GM19397 (cell line): ENCODE measurements around the gene HTT.
"Not testable (repeated sequence)": the region's sequence is repeated elsewhere in the genome, so short reads cannot be mapped to it uniquely, and the experiment has no call there.

Experiments used
- ATAC-seq: cut with Tn5 transposase; IDR thresholded peaks from one replicate; pipeline ENCODE4 v1.9.1; 2021; ENCODE audit warnings: mild to moderate bottlenecking, moderate library complexity; ENCODE audit not compliant: unreplicated experiment

HTT gene

DNA sequence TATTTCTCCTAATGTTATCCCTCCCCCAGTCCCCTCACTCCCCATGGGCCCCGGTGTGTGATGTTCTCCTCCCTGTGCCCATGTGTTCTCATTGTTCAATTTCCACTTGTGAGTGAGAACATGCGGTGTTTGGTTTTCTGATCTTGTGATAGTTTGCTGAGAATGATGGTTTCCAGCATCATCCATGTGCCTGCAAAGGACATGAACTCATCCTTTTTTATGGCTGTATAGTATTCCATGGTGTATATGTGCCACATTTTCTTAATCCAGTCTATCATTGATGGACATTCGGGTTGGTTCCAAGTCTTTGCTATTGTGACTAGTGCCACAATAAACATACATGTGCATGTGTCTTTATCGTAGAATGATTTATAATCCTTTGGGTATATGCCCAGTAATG lies 86.6 kb downstream of the HTT start:
- ATAC-seq: not testable (repeated sequence)

DNA sequence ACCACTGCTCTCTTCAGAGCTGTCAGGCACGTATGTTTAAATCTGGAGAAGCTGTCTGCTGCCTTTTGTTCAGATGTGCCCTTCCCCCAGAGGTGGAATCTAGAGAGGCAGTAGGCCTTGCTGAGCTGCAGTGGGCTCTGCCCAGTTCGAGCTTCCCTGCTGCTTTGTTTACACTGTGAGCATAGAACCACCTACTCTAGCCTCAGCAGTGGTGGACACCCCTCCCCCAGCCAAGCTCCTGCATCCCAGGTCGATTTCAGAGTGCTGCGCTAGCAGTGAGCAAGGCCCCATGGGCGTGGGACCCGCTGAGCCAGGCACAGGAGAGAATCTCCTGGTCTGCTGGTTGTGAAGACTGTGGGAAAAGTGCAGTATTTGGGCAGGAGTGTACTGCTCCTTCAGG lies 92.0 kb downstream of the HTT start:
- not testable (repeated sequence) for ATAC-seq

DNA sequence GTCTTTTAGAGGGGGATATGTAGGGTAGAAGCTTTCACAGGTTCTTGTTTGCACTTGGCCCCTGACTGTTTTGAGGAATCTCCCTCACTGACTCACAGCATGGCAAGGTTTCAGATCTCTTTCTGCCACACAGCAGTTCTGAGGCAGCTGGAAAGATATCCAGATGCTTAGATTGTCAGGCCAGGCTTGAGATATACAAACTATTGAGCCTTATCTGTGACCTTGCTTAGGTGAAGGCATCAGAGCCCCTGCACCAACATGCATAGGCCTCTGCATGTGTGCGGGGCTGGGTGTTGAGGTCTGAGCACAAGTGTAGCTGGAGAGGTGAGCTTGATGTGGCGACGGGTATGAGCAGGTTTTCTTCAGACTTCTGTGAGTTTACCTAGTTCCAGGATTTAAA lies 93.5 kb downstream of the HTT start:
- ATAC-seq: no peak

DNA sequence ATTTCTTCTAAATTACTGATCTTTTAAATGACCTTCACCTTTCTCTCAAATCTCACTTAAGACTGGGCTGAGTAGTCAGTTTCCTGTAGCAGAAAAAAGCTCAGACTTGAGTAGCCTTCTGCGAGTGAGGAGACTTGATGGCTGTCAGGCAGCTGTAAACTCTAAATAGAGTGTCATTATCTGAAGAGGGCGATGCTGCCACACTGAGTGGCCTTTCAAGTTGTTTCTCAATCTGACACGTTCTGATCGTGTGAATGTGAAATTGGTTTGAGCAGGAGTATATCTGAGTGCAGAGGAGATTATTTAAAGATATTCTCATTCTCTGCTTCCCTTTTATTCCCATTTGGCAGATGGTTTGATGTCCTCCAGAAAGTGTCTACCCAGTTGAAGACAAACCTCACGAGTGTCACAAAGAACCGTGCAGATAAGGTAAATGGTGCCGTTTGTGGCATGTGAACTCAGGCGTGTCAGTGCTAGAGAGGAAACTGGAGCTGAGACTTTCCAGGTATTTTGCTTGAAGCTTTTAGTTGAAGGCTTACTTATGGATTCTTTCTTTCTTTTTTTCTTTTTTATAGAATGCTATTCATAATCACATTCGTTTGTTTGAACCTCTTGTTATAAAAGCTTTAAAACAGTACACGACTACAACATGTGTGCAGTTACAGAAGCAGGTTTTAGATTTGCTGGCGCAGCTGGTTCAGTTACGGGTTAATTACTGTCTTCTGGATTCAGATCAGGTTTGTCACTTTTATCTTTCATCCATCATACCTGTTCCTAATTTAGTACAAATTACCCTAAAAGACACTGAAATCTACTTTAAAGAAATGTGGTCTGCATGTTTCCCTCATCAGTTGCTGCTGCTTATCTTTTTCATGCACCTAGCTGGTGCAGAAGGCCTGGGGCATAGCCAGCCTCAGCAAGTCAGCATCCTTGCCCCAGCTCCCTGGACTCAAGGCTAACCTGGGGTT lies 100.2 kb downstream of the HTT start:
- ATAC-seq: no peak

DNA sequence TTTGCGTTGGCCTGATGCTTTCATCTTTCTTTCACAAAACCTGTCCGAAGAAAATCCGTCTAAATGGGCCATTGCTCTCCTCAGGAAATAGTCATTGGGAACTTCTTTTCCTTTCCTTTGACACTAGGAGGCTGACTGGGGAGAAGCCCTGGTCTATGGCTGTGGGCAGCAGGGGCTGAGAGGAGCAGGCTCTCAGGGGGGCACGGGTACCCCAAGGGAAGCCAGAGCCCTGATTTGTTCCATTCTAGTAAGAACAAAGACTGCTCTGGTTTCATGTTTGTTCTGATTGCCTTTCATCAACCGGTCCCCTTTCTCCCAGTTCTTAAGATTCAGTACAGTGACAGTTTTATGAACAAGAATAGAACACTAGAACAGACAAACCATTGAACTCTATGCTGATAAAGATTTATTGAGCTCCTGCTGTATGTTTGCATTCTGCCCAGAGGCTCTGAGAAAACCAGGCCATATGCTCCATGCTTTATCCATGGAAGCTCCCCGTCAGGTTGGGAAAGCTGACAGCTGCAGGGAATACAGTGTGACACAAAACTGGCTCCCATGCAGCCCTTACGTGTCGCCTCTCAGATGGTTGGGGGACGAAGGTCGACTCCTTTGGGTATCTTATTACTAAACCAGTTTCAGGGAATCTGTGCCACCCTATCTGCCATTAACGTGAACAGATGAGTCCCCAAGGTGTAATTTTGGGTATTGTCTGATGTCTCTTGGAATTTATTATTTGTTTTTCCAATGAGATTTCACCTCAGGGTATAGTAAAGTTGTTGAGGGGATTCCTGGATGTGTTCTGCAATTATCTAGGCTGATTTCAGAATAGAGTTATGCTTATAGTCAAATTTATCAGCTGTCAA lies 102.1 kb downstream of the HTT start:
- no peak for ATAC-seq

DNA sequence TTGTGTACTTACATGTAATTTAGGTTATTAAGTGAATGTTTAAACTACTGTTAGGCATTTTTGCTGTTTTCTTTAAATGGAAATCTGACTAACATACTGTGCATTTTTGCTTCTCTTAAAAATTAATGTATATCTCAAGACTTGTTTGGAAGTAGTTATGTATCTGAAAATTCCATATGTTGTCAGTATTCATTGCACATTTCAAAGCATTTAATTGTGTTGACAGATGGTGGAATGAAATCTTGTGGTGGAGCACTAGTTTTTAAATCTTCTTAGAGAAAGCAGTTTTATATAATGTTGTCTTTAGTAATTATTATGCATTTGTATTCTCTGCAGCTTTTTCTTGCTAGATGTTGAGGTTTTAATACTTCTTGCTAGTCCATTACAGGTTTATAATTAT lies 102.9 kb downstream of the HTT start:
- no peak for ATAC-seq

DNA sequence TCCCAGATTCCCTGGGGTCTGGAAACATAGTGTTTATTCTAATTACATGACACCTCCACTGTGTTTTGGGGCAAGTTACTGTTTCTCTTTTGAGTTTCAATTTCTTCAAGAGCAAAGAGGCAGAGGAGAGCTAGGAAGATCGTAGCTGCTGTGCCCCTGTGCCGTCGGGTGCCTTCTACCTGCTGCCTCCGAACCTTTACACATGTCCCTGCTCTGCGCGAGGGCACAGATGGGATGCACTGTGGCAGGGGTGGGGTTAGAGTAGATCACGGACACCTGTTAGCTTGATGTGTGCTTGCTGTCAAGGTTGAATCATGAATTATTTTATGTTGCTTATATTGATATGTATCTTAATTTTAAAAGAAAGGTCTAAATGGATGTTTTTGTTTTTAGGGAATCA lies 103.4 kb downstream of the HTT start:
- no peak for ATAC-seq

DNA sequence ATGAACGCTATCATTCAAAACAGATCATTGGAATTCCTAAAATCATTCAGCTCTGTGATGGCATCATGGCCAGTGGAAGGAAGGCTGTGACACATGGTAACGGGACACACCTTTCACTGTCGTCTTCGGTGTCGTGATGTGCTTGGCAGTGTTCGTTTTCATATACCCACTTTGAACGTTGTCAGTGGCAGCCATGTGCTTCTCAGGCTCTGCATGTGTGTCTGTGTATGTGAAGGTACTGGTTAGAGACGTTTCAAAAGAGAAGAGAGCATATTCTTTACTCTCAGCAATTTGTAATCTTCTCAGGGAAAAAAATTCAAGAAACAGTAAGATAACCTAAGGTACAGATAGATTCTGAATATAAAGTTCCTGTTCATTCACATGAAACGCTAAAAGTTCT lies 103.9 kb downstream of the HTT start:
- no peak for ATAC-seq

DNA sequence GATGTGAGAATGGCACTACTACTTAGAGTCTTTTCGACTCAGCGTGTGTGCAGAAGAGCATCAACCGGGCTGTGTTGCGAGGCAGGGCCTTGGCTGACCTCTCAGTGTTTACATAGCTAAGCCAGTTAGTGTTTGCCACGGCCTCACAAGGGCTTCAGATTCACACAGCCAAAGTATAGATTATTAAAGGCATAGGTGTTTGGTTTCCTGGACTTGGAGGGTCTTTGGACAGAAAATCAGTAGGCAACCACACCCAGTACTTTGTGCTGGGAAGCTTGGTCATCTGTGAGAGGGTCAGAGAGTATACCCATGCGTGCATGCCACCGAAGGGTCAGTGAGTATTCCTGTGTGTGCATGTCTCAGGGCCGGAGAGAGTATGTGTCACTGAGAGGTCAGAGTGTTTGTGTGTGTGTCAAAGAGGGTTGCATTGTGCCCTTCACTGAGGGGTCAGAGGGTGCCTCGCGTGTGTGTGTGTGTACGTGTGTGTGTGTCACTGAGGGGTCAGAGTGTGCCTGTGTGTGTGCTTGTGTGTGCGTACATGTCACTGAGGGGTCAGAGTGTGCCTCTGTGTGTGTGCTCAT lies 104.7 kb downstream of the HTT start:
- no peak for ATAC-seq

DNA sequence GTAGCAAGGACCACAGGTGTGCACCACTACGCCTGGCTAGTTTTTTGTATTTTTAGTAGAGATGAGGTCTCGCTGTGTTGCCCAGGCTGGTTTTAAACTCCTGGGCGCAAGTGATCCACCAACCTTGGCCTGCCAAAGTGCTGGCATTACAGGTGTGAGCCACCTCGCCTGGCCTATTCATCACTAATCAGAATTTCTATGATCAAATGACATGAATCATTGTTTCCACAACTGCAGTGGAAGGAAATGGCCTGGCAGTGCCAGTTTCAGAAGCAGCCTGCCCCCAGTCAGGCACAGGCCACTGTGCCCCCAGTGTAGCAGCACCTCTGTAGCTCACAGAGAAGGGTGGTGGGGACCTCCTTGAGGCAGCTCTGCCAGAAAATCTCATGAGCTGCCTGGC lies 108.5 kb downstream of the HTT start:
- ATAC-seq: no peak

DNA sequence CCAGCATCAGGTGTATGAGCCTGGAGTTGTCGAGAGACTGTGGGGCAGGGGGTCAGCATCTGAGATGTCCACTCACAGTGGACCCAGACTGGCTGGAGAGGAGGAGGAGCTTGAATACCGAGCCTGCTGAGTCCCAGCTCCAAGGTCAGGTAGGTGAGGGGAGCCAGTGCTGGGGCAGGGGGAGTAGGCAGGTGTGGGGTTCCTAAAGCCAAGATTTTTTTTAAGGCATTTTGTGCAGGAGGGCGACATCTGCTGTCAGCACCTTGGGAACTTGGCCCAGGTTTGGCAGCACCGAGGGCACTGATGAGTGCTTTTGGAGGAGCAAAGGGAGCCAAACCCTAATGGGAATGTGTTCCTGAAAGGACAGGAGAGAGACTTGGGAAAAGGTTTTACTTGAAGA lies 110.2 kb downstream of the HTT start:
- no peak for ATAC-seq

DNA sequence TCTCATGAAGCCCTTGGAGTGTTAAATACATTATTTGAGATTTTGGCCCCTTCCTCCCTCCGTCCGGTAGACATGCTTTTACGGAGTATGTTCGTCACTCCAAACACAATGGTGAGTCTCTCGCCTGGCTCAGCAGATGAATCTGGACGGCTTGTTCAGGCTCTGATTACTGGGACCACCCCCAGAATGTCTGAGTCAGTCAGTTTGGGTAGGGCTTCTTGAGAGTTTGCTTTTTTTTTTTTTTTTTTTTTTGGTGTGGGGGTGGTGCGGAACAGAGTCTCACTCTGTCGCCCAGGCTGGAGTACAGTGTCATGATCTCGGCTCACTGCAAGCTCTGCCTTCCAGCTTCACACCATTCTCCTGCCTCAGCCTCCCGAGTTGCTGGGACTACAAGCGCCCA lies 112.1 kb downstream of the HTT start:
- ATAC-seq: no peak

DNA sequence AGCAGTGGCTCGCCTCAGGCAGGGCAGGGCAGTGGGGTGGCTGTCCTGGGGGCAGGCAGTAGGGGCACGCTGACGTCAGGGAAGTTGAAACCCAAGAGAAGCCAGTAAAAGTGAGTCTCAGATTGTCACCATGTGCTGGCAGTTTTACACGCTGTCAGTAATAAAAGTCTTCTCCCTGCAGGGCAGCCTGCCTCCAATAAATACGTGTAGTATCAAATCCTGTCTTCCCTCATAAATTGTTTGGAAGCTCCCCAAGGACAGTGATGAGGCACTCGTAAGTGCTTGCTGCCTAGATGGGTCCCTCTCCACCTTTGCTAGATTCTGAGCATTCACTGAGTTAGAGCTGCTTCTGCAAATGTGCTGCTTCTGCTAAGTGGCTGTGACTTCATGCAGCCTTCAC lies 113.6 kb downstream of the HTT start:
- ATAC-seq: no peak

DNA sequence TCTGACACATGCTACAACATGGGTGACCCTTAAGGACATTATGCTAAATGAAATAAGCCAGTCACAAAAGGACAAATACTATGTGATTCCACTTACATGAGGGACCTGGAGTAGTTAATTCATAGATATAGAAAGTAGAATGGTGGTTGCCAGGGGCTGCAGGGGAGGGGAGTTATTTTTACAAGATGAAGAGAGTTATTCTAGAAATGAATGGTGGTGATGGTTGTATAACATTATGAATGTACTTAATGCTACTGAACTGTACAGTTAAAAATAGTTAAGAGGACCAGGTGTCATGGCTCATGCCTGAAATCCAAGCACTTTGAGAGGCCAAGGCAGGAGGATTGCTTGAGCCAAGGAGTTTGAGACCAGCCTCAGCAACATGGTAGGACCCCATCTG lies 115.0 kb downstream of the HTT start:
- no peak for ATAC-seq

DNA sequence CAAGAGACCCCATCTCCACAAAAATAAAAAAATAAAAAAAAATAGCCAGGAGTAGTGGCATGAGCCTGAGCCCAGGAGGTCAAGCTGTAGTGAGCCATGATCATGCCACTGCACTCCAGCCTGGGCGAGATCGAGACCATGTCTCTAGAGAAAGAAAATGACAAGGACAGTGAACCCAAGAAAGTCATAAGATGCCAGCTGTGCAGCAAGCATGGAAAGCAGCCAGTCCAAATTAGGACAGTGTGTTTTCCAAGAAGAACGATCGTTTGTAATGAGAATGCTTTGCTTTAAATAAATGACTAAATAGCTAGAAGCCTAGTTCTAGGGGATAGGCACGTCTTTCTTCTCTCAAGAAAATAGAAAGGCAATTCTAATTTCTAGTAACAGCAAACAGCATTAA lies 116.1 kb downstream of the HTT start:
- no peak for ATAC-seq

DNA sequence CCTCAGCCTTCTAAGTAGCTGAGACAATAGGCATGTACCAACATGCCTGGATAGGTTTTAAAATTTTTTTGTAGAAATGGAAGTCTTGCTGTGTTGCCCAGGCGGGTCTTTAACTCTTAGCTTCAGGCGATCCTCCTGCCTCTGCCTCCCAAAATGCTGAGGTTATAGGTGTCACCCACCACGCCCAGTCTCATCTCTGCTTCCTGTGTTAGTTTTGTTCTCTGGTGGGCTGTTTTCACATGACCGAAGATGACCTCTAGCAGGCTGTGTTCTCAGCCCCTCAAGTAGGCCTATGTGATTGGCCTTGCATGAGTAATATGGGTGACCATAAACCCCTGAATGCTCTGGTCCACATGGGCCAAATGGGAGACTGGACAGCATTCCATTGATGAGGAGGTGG lies 117.7 kb downstream of the HTT start:
- ATAC-seq: no peak

DNA sequence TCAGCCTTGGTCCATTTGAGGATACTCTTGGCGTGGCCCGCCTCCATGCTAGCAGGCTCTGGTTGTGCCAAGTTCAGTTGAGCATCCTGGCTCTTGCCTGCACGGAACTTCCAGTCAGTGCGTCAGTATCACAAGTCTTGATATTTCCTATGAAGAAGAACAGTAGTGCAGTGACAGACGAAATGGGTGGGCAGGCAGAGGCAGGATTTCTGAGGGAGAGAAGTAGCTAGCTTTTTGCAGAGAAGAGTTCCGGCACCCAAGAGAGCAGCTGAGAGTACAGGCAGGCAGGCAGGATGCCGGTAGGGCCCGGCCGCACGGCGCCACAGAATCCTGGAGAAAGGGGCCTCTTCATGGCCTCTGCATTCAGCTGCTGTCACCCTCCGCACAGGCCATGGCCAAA lies 118.3 kb downstream of the HTT start:
- ATAC-seq: no peak

DNA sequence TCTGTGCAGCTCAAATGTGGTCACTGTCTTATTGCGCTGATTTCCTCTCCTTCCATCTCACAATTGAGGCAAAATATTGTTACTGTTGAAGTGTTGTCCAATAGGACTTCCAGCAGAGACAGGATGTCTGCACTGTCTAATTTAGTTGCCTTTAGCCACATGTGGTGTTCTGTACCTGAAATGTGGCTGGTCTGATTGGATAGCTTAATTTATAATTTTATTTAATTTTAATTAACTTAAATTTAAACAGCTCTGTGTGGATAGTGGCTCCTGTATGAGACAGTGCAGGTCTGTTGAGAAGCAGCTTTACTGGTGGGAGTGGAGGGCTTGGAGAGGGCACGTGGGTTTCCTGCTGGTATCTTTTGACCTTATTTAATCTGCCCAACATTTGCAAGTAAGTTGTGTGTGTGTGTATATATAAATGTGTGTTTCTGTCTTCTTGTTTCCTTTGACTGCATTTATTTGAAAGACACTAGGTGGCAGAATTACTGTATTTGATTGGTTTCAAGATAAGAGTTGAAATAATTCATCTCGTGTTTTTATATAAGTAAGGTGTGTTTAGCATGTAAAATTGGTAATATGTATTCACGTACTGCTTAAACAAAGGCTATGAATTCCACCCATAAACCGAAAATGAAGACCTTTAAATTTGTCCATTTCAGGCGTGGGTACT lies 119.2 kb downstream of the HTT start:
- no peak for ATAC-seq

DNA sequence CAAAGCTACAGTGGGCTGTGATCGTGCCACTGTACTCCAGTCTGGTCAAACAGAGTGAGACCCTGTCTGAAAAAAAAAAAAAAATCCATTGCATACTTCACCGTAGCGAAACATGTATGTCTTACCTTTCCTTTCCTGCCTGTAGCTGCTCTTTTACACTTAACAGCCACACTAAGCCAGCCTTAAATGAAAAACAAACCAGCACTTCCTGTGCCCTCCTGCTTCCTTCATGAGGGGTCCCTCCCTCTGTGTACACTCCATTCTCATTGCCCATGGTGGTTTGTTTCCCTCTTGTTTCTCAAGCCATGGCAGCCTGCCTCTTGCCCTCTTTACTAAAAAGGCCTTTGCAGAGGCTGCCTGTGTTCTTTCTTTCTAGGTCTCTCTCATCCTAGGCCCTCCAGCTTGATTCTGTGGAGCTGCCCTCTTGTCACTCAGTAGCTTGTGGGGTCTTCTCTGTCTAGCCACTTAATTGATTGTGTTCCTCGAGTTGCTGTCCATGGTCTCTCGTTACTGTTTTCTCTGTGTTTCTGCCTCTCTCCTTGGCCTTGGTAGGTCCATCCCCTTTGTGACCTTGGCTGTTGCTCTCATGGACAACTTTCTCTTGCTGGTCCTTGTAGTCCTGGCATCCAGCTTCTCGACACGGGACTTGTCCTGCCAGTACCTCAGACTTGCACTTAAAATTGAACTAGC lies 122.3 kb downstream of the HTT start:
- ATAC-seq: no peak

DNA sequence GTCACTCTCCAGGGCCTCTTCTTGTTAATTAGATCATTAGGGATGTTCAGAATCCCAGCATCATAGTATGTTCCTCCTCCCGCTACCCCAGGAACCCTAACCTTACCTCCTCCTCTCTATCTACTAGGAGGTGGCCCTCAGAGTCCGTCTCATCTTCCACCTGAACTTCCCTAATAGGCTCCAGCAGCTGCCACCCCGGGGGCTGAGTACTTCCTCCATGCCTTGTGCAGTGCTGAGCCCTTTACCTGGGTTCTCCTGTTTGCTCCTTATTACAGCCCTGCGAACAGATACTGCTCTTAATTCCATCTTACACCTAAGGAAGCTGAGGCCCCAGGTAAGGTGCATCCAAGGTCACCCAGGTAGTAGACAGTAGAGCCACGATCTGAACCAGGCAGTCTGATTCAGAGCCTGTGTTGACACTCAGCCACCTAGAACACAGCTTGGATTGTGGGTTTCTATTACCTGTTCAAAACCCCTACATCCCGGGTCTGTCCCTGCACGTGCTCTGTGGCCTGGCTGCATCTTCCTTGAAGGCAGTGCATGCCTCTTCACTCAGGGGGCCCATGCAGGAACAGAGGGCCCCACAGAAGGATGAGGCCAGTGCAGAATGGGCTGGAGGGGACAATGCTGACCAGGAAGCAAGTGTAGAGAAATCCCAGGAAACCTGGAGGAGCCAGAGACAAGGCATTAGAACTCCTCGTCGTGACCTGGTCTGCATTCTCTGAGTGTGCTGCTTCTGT lies 123.1 kb downstream of the HTT start:
- ATAC-seq: no peak
